ENCODE data around the gene DNAJC16.
A peak's percentile ranks its signal among the peaks of the same experiment; 100 is the strongest.
"Not testable (repeated sequence)": the region's sequence is repeated elsewhere in the genome, so short reads cannot be mapped to it uniquely, and the experiment has no call there.

DNAJC16 gene

DNA sequence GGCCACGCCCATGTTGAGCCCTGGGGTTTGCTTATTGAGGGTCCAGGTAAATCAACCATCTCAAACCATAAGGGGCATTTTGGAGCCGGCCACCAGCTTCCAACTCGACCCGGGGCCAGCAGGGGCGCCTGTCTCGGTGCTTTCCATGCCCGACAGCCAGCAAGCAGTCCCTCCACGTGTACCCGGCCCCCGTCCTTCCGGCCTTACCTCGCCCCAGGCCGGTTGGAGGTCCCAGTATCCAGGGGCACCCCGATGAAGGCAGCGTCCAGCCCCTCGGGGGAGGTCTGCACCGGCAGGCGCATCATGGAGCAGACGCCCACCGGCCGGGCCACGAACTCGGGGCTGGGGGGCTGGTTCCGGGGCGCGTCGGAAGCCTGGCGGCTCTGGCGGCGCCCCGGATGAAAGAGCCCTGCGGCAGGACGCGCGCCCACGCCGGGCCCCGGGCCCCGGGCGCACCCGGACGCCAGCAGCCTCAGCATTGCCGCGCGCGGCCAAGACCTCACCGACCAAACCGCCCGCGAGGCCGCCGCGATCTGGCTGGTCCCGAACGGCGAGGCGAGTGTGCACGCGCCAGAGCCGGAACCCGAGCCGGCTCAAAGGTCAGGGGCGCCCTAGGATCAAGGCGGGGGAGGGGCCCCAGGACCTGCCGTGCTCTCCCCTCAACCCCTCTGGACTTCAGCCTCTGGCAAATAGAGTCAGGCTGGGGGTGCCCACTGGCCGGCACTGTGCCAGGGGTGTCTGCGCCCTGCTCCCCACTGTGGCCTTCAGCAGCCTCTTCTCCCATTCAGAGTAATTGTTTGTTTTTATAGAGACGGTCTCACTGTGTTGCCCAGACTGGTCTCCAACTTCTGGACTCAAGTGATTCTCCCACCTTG, 58.1 kb downstream of the DNAJC16 start, which contains the start of gene AGMAT:
TSS of gene AGMAT (minus strand) at position 563 of the 875 bp plus-strand sequence. CDS start at position 479, 84 bp downstream.
- DNase-seq: peak; percentile 51 to 58

DNA sequence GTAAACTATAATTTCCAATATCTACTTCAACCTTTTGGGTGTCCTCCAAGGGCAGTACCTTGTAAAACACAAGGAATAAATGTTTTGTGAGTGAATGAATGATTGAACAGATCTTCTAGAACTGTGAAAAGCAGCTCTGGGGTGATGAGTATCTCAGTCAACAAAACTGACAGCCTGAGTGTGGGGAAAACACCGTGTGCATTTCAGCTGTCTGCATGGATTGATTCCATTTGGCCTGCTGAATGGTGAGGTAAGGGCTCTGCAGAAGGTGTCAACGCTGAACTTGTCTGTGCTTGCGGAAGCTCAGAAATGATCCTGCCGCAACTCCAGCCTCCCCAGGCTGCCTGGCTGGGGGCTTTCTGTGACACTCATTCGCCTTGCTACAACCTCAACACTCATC, 65.6 kb downstream of the DNAJC16 start:
- no peak for DNase-seq

DNA sequence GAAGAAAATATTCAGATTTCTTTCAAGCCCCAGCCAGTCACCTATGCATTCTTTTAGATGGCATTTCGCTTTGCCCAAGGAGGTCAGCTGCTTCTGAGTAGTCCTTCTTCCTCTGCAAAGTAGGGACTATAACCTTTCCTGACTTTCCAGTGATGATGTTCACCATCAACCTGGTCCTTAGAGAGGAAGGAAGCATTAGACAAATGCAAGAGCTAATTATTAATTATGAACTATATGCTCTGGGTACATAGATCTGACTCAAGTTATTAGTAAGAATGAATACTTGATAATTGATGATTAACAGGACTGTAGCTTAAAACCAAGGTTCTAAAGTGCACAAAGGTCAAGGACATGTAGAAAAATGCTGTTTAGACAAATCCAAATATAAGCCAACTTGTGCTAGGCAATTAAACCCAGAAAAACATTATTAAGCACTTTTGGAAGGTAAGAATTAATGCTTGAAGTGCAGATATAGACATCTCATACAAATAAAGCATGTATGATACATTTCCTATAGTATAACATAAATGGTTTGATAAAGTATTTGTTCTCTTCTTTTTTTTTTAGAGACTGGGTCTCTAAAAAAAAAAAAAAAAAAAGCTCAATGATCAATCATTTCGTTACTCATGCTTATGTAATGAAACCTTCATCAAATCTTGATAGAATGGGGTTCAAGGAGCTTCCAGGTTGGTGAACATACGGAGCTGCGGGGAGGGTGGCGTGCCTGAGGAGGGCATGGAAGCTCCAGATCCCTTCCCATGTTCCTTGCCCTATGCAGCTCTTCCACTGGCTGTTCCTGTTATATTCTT, 69.4 kb downstream of the DNAJC16 start:
- DNase-seq: no peak

DNA sequence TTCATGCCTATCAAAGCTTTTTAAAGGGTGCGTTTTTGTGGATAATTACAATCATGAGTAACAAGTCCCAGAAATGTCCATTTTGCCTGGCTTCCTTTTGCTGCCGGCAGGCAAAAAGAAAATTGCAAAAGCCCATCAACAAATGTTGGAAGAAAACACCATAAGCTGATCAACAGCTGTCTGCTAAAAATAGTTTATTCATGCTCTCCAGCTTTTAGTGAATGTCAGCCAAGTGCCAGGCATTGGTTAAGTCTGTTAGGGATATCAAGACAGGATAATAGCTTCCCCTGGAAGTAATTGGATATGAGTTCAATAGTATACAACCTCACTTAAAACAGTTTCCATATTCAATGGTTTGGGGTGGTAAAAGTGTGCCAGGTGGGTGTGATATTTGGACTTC, 71.8 kb downstream of the DNAJC16 start:
- DNase-seq: no peak

DNA sequence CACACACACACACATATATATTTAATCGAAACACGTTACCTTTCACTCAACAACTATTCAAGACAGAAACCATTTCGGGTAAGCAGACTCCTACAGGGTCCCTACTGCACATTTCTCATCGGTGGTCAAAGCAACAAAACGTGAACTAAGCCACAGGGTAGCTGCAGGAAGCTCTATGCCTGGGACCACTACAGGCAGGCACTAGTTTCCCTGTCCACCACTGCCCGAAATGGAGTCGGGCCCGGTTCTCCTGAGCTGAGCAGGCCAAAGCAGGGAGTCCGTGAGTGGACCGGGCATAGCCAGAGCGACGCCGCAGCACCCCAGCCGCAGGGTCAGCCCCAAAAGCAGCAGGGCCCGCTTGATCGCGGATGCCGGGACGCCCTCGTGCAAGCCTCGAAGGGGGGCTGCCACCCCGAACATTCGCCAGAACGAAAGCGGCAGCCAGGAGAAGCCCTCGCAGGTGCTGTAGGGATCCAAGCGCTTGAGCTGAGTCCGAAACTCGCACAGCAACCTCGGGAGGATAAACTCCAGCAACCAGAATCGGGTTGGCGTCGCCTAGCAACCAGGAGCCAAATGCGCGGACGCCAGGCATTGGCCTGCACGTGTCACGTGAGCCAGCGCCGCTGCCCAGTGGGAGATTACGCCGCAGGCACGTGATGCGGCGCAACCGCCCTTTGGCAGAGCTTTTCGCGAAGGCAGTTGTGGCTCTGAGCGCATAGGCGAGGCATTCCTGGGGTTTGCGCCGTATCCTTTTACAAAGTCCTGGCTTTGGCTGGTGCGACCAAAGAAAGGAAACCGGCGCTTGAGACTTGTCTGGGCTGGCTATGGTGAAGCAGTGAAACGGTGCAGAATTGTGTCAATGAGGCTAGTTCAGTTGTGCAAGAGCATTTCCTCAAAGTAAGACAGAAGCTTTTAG, 76.7 kb downstream of the DNAJC16 start:
- peak; percentile 92 to 93 for DNase-seq

DNA sequence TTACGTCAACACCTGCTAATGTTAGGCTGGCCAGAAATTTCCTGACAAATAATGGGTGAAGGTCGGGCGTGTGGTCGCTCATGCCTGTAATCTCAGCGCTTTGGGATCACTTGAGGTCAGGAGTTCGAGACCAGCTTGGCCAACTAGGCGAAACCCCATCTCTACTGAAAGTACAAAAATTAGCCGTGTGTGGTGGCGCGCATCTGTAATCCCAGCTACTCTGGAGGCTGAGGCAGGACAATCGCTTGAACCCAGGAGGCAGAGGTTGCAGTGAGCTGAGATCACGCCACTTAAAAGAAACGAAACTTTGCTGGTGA, 77.3 kb downstream of the DNAJC16 start:
- DNase-seq: not testable (repeated sequence)

DNA sequence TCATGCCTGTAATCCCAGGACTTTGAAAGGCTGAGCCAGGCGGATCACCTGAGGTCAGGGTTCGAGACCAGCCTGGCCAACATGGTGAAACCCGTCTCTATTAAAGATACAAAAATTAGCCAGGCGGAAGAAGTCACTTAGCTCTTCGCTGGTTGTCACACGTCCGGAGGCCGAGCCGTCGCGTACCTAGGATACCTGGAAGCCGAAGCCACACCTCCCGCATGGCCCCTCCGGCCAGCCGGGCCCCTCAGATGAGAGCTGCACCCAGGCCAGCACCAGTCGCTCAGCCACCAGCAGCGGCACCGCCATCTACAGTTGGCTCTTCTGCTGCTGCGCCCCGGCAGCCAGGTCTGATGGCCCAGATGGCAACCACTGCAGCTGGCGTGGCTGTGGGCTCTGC, 77.8 kb downstream of the DNAJC16 start:
- not testable (repeated sequence) for DNase-seq

DNA sequence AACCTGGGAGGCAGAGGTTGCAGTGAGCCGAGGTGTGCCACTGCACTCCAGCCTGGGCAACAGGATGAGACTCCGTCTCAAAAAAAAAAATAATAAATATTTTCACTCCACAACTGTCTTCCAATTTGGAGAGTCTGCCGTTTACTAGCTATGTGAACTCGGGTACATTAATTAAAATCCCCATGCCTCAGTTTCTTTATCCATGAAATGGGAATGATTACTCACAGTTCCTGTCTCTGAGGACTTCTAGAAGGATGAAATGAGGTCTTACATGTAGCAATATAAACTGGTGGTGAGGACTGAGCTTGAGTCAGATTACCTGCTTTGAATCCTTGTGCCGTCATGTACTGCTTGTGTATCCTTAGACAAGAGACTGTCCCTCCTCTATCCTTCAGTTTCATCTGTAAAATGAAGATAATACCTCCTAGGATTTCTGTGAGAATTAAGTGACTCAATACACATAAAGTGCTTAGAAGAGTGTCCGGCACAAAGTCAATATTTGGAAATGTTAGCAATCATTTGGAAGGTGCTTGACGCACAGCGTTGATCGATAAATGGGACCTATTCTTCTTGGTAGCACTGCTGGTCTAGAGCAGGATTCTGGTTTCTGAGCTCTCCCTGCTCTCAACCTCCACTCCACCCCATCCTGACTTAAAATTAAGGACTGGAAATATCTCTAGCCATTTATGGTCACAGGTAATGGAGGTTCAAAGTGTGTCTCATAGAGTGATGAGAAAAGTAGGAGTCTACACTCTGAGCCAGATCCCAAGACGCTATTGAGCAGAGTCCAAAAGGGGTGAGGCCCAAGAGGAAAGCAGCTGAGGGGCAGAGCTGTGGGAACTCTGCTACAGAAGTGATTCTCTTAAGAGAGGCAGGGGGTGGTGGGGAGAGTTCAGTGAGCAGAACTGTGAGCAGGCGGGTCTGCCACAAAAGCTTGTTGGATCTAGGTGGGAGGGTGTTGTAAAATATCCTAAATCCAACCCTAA, 79.0 kb downstream of the DNAJC16 start:
- no peak for DNase-seq

DNA sequence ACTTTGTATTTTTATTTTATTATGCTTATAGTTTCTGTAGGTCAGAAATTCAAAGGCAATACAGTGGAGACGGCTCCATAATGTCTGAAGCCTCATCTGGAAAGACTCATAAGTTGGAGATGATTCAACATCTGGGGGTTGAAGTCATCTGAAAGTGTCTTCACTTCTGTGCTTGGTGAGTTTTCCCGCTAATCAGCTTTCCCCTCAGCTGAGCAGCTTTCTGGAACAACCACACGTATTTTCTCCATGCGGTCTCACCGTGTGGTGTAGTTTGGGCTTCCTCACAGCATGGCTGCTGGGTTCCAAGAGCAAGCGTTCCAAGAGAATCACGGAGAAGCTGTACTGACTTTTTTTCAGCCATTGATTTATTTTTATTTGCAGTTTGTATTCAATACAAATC, 83.0 kb downstream of the DNAJC16 start:
- DNase-seq: no peak

DNA sequence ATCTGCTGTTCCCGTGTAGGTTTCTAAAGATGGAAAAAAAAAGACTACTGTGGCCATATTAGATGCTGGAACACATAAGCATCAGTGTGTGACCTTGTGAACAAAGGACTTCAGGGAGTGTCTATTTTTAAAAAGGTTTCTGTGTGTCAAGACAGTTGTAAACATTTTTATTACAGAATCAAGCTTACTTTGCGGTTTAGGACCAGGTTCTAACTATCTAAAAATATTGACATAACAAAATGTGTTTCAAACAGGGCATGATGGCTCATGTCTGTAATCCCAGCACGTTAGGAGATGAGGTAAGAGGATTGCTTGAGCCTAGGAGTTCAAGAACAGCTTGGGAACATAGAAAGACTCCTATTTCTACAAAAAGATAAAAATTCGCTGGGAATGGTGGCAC, 83.5 kb downstream of the DNAJC16 start:
- DNase-seq: no peak

DNA sequence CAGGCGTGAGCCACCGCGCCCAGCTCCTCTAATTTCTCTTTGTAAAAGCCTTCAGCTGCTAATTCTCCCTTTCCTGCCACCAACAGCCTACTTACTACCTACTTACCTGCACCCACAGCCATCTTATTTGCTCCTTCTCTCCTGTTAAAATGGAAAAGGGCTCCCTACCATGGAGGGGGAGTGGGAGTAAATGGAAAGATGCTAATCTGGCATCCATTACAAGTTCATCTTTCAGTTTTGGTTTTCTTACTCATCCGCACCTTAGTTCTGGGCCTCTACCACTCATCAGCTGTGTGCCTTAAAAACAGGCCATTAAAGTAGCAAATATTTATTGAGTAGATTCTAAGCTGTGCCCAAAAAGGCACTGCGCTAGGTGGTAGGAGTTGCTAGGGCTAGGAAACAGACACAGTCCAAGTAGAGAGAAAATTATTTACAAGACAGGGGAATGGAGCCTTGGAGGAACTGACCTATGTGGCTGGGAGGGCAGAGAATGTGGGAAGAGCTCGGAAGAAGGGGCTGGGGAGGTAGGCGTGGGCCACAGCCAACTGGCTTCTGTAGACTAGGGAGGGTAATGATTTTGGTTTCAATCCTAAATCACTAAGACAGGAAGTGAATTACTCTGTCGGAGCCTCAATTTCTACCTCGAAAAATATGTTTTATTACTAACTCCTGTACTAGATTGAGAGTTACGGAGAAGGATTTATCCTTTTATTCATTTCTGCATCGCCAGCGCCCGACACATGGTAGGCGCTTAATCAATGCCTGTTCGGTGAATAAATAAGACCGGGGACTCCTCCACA, 89.9 kb downstream of the DNAJC16 start:
- DNase-seq: no peak

DNA sequence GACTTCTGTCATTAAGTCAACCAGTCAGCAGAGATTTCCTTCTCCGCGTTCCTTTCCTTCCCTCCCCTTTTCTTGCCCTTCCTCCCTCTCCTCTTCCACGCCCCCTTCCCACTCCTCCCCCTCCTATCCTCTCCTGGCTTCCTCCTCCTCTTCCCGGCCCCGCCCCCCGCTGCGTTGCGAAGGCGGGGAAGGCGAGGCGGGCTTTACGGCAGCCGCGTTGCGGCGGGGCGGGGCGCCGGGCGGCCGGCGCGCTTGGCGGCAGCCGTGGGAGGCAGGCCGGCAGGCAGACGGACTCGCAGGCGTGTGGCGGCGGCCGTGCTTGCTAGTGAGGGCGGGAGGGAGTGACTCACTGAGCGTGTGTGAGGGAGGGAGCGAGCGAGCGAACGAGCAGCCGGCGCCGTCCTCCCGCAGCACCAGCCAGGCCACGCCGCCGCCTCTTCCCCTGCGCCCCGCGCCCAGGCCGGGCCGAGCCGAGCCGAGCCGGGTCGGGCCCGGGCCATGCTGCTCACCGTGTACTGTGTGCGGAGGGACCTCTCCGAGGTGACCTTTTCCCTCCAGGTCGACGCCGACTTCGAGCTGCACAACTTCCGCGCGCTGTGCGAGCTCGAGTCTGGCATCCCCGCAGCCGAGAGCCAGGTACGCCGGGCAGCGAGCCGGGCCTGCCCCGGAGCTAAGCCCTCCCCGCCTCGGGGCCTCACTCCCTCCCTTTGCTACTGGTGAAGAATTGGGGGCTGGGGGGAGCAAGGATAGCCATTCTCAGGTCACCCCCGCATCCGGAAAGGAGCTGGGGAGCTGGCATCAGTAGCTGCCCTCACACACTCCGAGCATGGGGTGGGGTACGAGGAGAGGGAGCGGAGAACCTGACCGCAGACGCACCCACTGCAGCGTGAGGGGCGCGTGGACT, 90.8 kb downstream of the DNAJC16 start, which contains the start of gene DDI2:
TSS of gene DDI2 (plus strand) at position 286 of the 904 bp plus-strand sequence. CDS start at position 499, 213 bp downstream.
- DNase-seq: peak; percentile 92 to 95

DNA sequence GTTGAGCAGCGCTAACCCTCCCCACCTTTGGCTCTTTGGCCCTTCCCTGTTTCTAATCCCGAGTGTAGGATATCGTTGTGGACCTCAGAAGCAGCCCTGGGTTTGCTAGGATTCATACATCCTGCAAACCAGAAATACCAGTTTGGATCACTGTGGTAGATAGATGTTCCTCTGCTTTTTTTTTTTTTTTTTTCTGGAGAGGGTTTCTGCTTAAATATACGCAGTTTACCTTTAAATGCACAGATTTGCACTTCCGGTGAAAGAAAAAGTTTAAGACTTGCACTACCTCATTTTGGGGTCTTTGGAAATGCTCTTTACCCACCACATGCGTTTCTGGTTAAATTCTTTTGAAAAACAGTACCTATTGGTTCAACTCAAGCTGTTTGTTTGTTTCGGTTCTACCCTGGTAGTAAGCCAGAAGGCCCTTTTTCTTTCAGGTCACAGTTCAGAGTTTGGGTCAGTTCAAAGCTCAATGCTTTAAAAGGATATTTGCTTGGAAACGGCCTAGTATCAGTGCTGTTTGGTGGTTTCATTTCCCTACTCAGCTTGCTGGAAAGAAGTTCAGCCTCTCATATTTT, 91.5 kb downstream of the DNAJC16 start:
- peak in 1 of 2 donors; percentile 34 for DNase-seq

DNA sequence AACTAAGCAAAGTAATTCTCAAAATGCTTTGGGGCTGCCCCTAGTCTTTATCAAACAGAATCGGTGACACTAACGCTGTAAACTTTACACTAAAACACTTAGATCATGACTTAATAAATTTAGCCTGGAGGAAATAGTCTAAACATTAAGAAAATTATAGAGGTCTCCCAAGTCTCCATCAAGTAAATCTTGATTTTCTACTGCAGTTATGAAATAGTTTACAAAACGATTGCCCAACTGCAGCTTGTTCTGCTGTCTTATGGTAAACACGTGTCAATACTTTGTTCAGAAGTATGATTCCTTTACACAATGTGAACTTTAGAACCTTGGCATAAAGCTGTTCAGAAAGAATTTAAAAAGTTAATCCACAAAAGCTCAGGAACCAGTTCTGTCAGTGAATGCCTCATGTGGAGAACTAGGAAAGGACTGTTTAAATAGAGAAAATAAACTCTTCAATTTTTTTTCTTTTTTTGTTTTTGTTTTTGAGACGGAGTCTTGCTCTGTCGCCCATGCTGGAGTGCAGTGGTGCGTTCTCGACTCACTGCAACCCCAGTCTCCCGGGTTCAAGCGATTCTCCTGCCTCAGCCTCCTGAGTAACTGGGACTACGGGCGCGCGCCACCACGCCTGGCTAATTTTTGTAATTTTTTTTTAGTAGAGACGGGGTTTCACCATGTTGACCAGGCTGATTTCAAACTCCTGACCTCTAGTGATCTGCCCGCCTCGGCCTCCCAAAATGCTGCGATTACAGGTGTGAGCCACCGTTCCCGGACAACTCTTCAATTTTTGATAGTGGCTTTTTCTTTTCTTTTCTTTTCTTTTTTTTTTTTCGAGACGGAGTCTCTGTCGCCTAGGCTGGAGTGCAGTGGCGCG, 92.2 kb downstream of the DNAJC16 start:
- no peak for DNase-seq

DNA sequence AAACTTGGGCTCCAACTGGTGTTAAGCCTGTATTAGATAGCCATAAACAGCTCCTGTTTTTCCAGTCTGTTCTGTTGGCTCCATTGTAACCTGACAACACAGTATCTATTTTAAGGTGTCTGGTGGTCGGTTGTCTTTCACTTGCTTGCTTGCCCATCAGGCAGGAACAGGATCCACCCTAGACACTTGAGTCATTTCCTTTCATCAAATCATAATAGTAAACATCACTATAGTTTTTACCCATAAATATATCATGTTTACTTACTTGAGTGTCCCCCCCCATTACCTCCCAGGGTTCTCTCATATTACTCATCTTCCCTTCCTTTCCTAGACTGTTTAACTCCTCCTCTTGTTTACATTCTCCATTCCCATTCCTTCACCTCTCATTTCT, 93.5 kb downstream of the DNAJC16 start:
- peak in 1 of 2 donors; percentile 46 for DNase-seq

DNA sequence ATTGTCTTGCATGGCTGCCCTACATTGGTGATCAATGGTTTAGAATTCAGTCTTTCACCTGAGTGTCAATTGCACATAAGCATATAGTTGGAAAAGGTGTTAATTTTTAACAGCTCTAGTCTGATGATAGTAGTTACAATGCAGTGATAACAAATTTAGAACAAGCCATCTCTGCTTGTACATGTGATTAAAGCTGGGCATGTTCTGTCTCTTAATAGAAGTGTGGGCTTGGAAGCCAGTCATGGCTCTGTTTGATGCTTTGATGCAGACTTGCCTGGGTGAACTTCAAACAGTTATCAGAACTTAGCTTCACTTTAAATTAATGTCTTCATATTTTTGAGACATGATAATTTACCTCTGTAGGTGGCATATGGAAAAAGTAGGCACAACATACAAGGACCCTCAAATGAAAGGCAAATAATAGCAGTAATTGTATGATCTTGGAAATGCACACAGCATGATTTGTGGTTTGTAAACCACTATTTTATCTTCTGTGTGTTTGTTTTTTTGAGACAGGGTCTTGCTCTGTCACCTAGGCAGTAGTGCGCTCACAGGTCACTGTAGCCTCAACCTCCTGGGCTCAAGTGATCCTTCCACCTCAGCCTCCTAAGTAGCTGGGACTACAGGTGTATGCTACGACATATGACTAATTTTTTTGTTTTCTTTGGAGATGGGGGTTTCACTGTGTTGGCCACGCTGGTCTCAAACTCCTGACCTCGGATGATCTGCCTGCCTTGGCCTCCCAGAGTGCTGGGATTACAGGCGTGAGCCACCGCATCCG, 94.4 kb downstream of the DNAJC16 start:
- DNase-seq: no peak

DNA sequence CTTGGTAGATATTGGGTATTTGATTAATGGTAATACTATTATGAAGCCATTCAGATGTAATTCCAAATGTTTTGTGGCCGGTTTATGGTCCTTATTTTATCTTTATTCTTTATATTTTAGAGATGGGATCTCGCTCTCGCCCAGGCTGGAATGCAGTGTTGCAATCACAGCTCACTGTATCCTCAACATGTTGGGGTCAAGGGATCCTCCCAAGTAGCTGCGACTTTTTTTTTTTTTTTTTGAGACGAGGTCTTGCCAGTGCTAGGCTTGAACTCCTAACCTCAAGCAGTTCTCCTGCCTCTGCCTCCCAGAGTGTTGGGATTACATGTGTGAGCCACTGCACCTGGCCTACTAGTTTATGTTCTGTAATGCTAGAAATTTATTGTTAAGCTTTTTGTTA, 95.3 kb downstream of the DNAJC16 start:
- no peak for DNase-seq
